GM18505 (cell line): ENCODE data around the gene GPR156.

ENCODE experiments used
- ATAC-seq: cut with Tn5 transposase; IDR thresholded peaks from one replicate; pipeline ENCODE4 v1.9.1; 2021; ENCODE audit not compliant: unreplicated experiment
- POLR2A ChIP-seq: IDR thresholded peaks from 4 replicates; pipeline ENCODE4 v1.6.1; 2011; ENCODE audit warnings: borderline replicate concordance; ENCODE audit not compliant: insufficient read depth, insufficient read length; ENCODE audit errors: extremely low read depth

The GPR156 gene

GRCh38 chr3:120139140-120139539, 145.9 kb downstream of the GPR156 start:
- TF ChIP-seq POLR2A, result no peak
- no peak for ATAC-seq

GRCh38 chr3:120137548-120137947, 147.5 kb downstream of the GPR156 start:
- no peak for ATAC-seq
- no peak for TF ChIP-seq POLR2A

GRCh38 chr3:120130656-120131055, 154.4 kb downstream of the GPR156 start:
- TF ChIP-seq POLR2A, result no peak

GRCh38 chr3:120129718-120130513, 155.1 kb downstream of the GPR156 start:
- ATAC-seq, result no peak
- no peak for TF ChIP-seq POLR2A

More at GRCh38 chr3:120130656-120131055, 154.4 kb downstream of the GPR156 start:
- ATAC-seq, result no peak

- no peak for TF ChIP-seq POLR2A
- no peak for ATAC-seq
These were observed 156.0 kb downstream of the GPR156 start for GRCh38 chr3:120129051-120129450.

- TF ChIP-seq POLR2A, result no peak
These were observed 159.0 kb downstream of the GPR156 start for GRCh38 chr3:120125992-120126391.

GRCh38 chr3:120119846-120120510, 165.0 kb downstream of the GPR156 start:
- no peak for TF ChIP-seq POLR2A
- no peak for ATAC-seq

More at GRCh38 chr3:120125992-120126391, 159.0 kb downstream of the GPR156 start:
- ATAC-seq, result no peak
